Measurements from ENCODE around the gene ADGRG3.

Gene ADGRG3

GRCh38 chr16:57648125-57648524 lies 20.0 kb upstream of the ADGRG3 start:
- peak overlapping the region; percentile 18; the same call in 1 of the 2 replicates for H3K9ac ChIP-seq (ENCODE audit: low read length)
- H2AFZ ChIP-seq (ENCODE audit: low read length), result no peak overlapping the region
- peak; percentile 34 for DNase-seq

GRCh38 chr16:57648581-57649442 lies 19.3 kb upstream of the ADGRG3 start:
- H3K9me3 ChIP-seq (replicated peaks; ENCODE audit: insufficient read depth, low read length), result no peaks in the 10 kb centered on the region
- no peaks in the 10 kb centered on the region for H3K79me2 ChIP-seq (ENCODE audit: low read length)
- no peaks in the 10 kb centered on the region for H3K27me3 ChIP-seq (replicated peaks; ENCODE audit: insufficient read depth, low read length)
- TF ChIP-seq EZH2phosphoT487 (IDR thresholded peaks at IDR 0.05; ENCODE audit: low read length) (no peak), EZH2 (optimal IDR thresholded peaks at IDR 0.05; ENCODE audit: low read depth, low read length) (no peak), CTCF (IDR thresholded peaks at IDR 0.05; ENCODE audit: low read length) (peak; percentile 100)
- H3K4me1 ChIP-seq (ENCODE audit: low read length), result peaks cover 14% of the 10 kb centered on the region
- no peaks in the 10 kb centered on the region for H4K20me1 ChIP-seq (ENCODE audit: insufficient read depth, low read length)
- peak overlapping the region; percentile 18 for H3K9ac ChIP-seq (ENCODE audit: low read length)
- H2AFZ ChIP-seq (ENCODE audit: low read length), result no peak overlapping the region
- peak overlapping the region; percentile 35 for H3K4me2 ChIP-seq (ENCODE audit: low read depth, low read length)
- DNase-seq, result peak; percentile 81
- H3K27ac ChIP-seq (ENCODE audit: low read length), result peak overlapping the region; percentile 63
- peaks cover 11% of the 10 kb centered on the region for H3F3A ChIP-seq (ENCODE audit: insufficient read depth, low read length)
- H3K9me2 ChIP-seq (replicated peaks; ENCODE audit: insufficient read depth, low read length), result no peaks in the 10 kb centered on the region
- H3K4me3 ChIP-seq (ENCODE audit: low read length), result no peak overlapping the region
- no peaks in the 10 kb centered on the region for H3K36me3 ChIP-seq (replicated peaks; ENCODE audit: insufficient read depth, low read length)

More at GRCh38 chr16:57648125-57648524, 20.0 kb upstream of the ADGRG3 start:
- Histone ChIP-seq H3K27ac (ENCODE audit: low read length) (peak overlapping the region; percentile 63; the same call in 1 of the 2 replicates), H3K4me3 (ENCODE audit: low read length) (no peak overlapping the region), H3K36me3 (replicated peaks; ENCODE audit: insufficient read depth, low read length) (no peaks in the 10 kb centered on the region), H3K9me2 (replicated peaks; ENCODE audit: insufficient read depth, low read length) (no peaks in the 10 kb centered on the region), H3K79me2 (ENCODE audit: low read length) (no peaks in the 10 kb centered on the region), H4K20me1 (ENCODE audit: insufficient read depth, low read length) (no peaks in the 10 kb centered on the region), H3K4me2 (ENCODE audit: low read depth, low read length) (peak overlapping the region; percentile 35), H3F3A (ENCODE audit: insufficient read depth, low read length) (peaks cover 11% of the 10 kb centered on the region), H3K9me3 (replicated peaks; ENCODE audit: insufficient read depth, low read length) (no peaks in the 10 kb centered on the region), H3K27me3 (replicated peaks; ENCODE audit: insufficient read depth, low read length) (no peaks in the 10 kb centered on the region), H3K4me1 (ENCODE audit: low read length) (peaks cover 14% of the 10 kb centered on the region)
- TF ChIP-seq EZH2 (optimal IDR thresholded peaks at IDR 0.05; ENCODE audit: low read depth, low read length) (no peak), CTCF (IDR thresholded peaks at IDR 0.05; ENCODE audit: low read length) (no peak), EZH2phosphoT487 (IDR thresholded peaks at IDR 0.05; ENCODE audit: low read length) (no peak)

GRCh38 chr16:57649443-57649751 lies 18.7 kb upstream of the ADGRG3 start:
- Histone ChIP-seq H3K4me1 (ENCODE audit: low read length) (peaks cover 14% of the 10 kb centered on the region), H3K4me2 (ENCODE audit: low read depth, low read length) (no peak overlapping the region), H3K27ac (ENCODE audit: low read length) (no peak overlapping the region), H3K9me3 (replicated peaks; ENCODE audit: insufficient read depth, low read length) (no peaks in the 10 kb centered on the region), H3K4me3 (ENCODE audit: low read length) (no peak overlapping the region), H3K9me2 (replicated peaks; ENCODE audit: insufficient read depth, low read length) (no peaks in the 10 kb centered on the region), H3K27me3 (replicated peaks; ENCODE audit: insufficient read depth, low read length) (no peaks in the 10 kb centered on the region), H3K79me2 (ENCODE audit: low read length) (no peaks in the 10 kb centered on the region), H3K9ac (ENCODE audit: low read length) (no peak overlapping the region), H2AFZ (ENCODE audit: low read length) (no peak overlapping the region), H3K36me3 (replicated peaks; ENCODE audit: insufficient read depth, low read length) (no peaks in the 10 kb centered on the region), H3F3A (ENCODE audit: insufficient read depth, low read length) (peaks cover 11% of the 10 kb centered on the region), H4K20me1 (ENCODE audit: insufficient read depth, low read length) (no peaks in the 10 kb centered on the region)
- no peak for DNase-seq
- no peak for TF ChIP-seq EZH2 (optimal IDR thresholded peaks at IDR 0.05; ENCODE audit: low read depth, low read length)
- no peak for TF ChIP-seq EZH2phosphoT487 (IDR thresholded peaks at IDR 0.05; ENCODE audit: low read length)
- no peak for TF ChIP-seq CTCF (IDR thresholded peaks at IDR 0.05; ENCODE audit: low read length)

Measured in MM.1S (cell line).